Vagina (tissue), 2 donors: Measurements from ENCODE around the gene PACRG. TPM values are rescaled to one million over a fixed set of nuclear protein-coding genes. Genes with fewer than 3 reads are reported as not detected.

Experiments
- DNase-seq, 2 donors: peaks; one replicate each; pipeline ENCODE4 v3.0.0-alpha.2; 2017; ENCODE audit errors: extremely low spot score in 2 of 2
- H3K27ac ChIP-seq: fragments of 200-600 bp; sonication (generic); one replicate; pipeline ENCODE4 v1.5.1; 2019
- H3K27me3 ChIP-seq: fragments of 200-600 bp; sonication (generic); one replicate; pipeline ENCODE4 v1.5.1; 2019
- H3K36me3 ChIP-seq, 2 donors: fragments of 200-600 bp; sonication (generic); one replicate each; pipeline ENCODE4 v1.5.1; 2017 to 2019
- H3K4me1 ChIP-seq: fragments of 200-600 bp; sonication (generic); one replicate; pipeline ENCODE4 v1.5.1; 2019
- H3K4me3 ChIP-seq, 2 donors: fragments of 200-600 bp; sonication (generic); 1 replicate in 1 of 2; 2 replicates in 1 of 2; pipeline ENCODE4 v1.5.1; 2016 to 2019
- H3K9me3 ChIP-seq: fragments of 200-600 bp; sonication (generic); one replicate; pipeline ENCODE4 v1.5.1; 2019
- CTCF ChIP-seq, 3 experiments: fragments of 450-650 bp in 2 of 3; fragments of 200-600 bp in 1 of 3; sonication (generic) in 1 of 3; IDR thresholded peaks; one replicate each; pipeline ENCODE4 v1.5.1; 2017 to 2019; ENCODE audit warnings: antibody characterized with exemption in 3 of 3, mild to moderate bottlenecking in 2 of 3, moderate library complexity in 2 of 3
- POLR2A ChIP-seq, 2 donors: fragments of 450-650 bp; IDR thresholded peaks; one replicate each; pipeline ENCODE4 v1.6.1; 2017; ENCODE audit warnings: antibody characterized with exemption in 2 of 2, mild to moderate bottlenecking in 2 of 2, moderate library complexity in 2 of 2
- POLR2AphosphoS5 ChIP-seq, 2 donors: sonication (generic); formaldehyde crosslinking; IDR thresholded peaks; one replicate each; pipeline ENCODE4 v1.9.0; 2017; ENCODE audit warnings: antibody characterized with exemption in 2 of 2, mild to moderate bottlenecking in 2 of 2, low read depth in 1 of 2; ENCODE audit not compliant: insufficient read depth in 1 of 2
- intact Hi-C: fragments of 100-400 bp; cut with DNase I; formaldehyde crosslinking; loops from one replicate; pipeline ENCODE4 v1.15.1; 2023
- total RNA-seq: library from RNA; depleted of rRNA; stranded (reverse); fragments of >200 nt; gene quantifications from one replicate; pipeline ENCODE4 v1.2.3, GENCODE V29; 2016

Gene PACRG
- total RNA-seq, 1 donor from 2014 or later: not detected

GRCh38 chr6:162708971-162709370 lies 18.8 kb upstream of the PACRG start:
- no peak overlapping the region for H3K27ac ChIP-seq
- no peak overlapping the region for H3K4me3 ChIP-seq
- TF ChIP-seq POLR2AphosphoS5 (IDR thresholded peaks at IDR 0.05; ENCODE audit: insufficient read depth in 1 of 2, low read depth in 1 of 2) (no peak), CTCF (IDR thresholded peaks at IDR 0.05) (no peak), POLR2A (IDR thresholded peaks at IDR 0.05) (no peak)
- H3K27me3 ChIP-seq: no peaks in the 10 kb centered on the region
- intact Hi-C loops: no loop called here
- H3K9me3 ChIP-seq: no peaks in the 10 kb centered on the region
- DNase-seq: no peak
- H3K36me3 ChIP-seq: no peaks in the 10 kb centered on the region
- H3K4me1 ChIP-seq: peaks cover 5% of the 10 kb centered on the region

- Histone ChIP-seq H3K4me3 (no peak overlapping the region), H3K4me1 (peaks cover 5% of the 10 kb centered on the region), H3K9me3 (no peaks in the 10 kb centered on the region), H3K36me3 (no peaks in the 10 kb centered on the region), H3K27ac (no peak overlapping the region), H3K27me3 (no peaks in the 10 kb centered on the region)
- TF ChIP-seq POLR2A (IDR thresholded peaks at IDR 0.05) (no peak), CTCF (IDR thresholded peaks at IDR 0.05) (no peak), POLR2AphosphoS5 (IDR thresholded peaks at IDR 0.05; ENCODE audit: insufficient read depth in 1 of 2, low read depth in 1 of 2) (no peak)
- intact Hi-C loops: no loop called here
- DNase-seq: no peak
These were observed 18.3 kb upstream of the PACRG start for GRCh38 chr6:162709431-162709830.

DNA sequence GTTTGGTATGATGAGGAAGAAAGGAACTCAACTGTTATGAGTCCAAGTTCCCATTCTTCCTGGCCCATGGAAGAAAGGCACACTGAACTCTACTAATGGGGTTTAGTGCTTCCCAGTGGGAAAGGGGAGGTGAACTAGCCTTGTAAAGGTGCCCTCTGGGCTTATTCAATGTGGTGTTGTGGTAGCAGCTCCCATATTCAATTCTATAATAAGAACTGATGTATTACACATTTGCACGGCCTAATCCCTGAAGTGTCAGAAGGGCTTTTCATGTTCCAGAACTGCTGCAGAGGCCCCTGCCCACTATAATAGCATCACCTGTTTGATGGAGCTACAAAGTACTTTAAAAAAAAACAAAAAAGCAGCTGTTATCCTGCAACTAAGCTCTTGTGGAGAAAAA lies 17.4 kb upstream of the PACRG start:
- TF ChIP-seq POLR2AphosphoS5 (IDR thresholded peaks at IDR 0.05; ENCODE audit: insufficient read depth in 1 of 2, low read depth in 1 of 2) (no peak), CTCF (IDR thresholded peaks at IDR 0.05) (no peak), POLR2A (IDR thresholded peaks at IDR 0.05) (no peak)
- intact Hi-C loops: no loop called here
- Histone ChIP-seq H3K9me3 (no peaks in the 10 kb centered on the region), H3K4me3 (no peak overlapping the region), H3K36me3 (no peaks in the 10 kb centered on the region), H3K27ac (no peak overlapping the region), H3K27me3 (no peaks in the 10 kb centered on the region), H3K4me1 (peaks cover 5% of the 10 kb centered on the region)
- DNase-seq: no peak

GRCh38 chr6:162710936-162711335 lies 16.8 kb upstream of the PACRG start:
- H3K36me3 ChIP-seq: no peaks in the 10 kb centered on the region
- no peak overlapping the region for H3K4me3 ChIP-seq
- intact Hi-C loops: no loop called here
- H3K9me3 ChIP-seq: no peaks in the 10 kb centered on the region
- TF ChIP-seq POLR2A (IDR thresholded peaks at IDR 0.05) (no peak), CTCF (IDR thresholded peaks at IDR 0.05) (no peak), POLR2AphosphoS5 (IDR thresholded peaks at IDR 0.05; ENCODE audit: insufficient read depth in 1 of 2, low read depth in 1 of 2) (no peak)
- H3K27ac ChIP-seq: no peak overlapping the region
- no peaks in the 10 kb centered on the region for H3K27me3 ChIP-seq
- no peak for DNase-seq
- peaks cover 5% of the 10 kb centered on the region for H3K4me1 ChIP-seq

DNA sequence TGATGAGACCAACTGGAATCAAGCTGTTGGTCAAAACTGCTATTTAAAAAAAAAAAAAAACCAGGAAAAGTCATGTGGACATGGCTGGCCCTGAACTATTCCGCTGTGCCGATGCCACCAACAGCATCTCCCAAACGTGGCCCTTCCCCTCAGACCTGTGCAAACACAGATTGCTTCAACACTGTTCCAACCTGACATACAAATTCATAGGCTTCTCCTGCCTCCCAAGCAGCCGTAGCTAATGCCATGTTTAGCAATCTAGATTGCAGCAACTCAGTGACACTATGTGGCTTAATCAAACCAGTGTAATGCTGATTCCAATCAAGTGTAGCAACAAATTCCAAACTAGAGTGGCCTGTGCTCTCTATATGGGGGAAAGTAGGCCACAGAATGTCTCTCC lies 16.4 kb upstream of the PACRG start:
- Histone ChIP-seq H3K4me3 (no peak overlapping the region), H3K27ac (no peak overlapping the region), H3K27me3 (no peaks in the 10 kb centered on the region), H3K4me1 (peaks cover 2% of the 10 kb centered on the region), H3K9me3 (no peaks in the 10 kb centered on the region), H3K36me3 (no peaks in the 10 kb centered on the region)
- intact Hi-C loops: no loop called here
- TF ChIP-seq CTCF (IDR thresholded peaks at IDR 0.05) (no peak), POLR2AphosphoS5 (IDR thresholded peaks at IDR 0.05; ENCODE audit: insufficient read depth in 1 of 2, low read depth in 1 of 2) (no peak)
- no peak for DNase-seq
